H9 (cell line): Measurements from ENCODE around the gene TMEM198. TPM values are rescaled to one million over a fixed set of nuclear protein-coding genes. Genes with fewer than 3 reads are reported as not detected.

Experiments
- DNase-seq: peaks from one replicate; pipeline ENCODE4 v3.0.0-alpha.2; 2017
- H2AFZ ChIP-seq: one replicate; pipeline ENCODE4 v1.6.1; 2013; ENCODE audit warnings: mild to moderate bottlenecking, low read length, control low read depth, moderate library complexity
- H2AK5ac ChIP-seq: 2 replicates; pipeline ENCODE4 v1.6.1; 2013; ENCODE audit warnings: low read length, control low read depth, mixed read lengths; ENCODE audit not compliant: insufficient read length
- H2BK120ac ChIP-seq: one replicate; pipeline ENCODE4 v1.6.1; 2013; ENCODE audit warnings: low read depth, mild to moderate bottlenecking, low read length, control low read depth, inconsistent platforms; ENCODE audit not compliant: poor library complexity, severe bottlenecking
- H2BK12ac ChIP-seq: 2 replicates; pipeline ENCODE4 v1.6.1; 2013; ENCODE audit warnings: low read length, control low read depth, mixed read lengths, low read depth; ENCODE audit not compliant: insufficient read length
- H2BK15ac ChIP-seq: 2 replicates; pipeline ENCODE4 v1.6.1; 2013; ENCODE audit warnings: low read depth, low read length, control low read depth
- H2BK20ac ChIP-seq: one replicate; pipeline ENCODE4 v1.6.1; 2013; ENCODE audit warnings: low read depth, mild to moderate bottlenecking, low read length, control low read depth, inconsistent platforms; ENCODE audit not compliant: poor library complexity, severe bottlenecking
- H2BK5ac ChIP-seq: 2 replicates; pipeline ENCODE4 v1.6.1; 2013; ENCODE audit warnings: low read length, control low read depth, mixed read lengths; ENCODE audit not compliant: insufficient read length
- H3K14ac ChIP-seq: 2 replicates; pipeline ENCODE4 v1.6.1; 2013; ENCODE audit warnings: low read length, control low read depth; ENCODE audit not compliant: insufficient read depth
- H3K18ac ChIP-seq: 2 replicates; pipeline ENCODE4 v1.6.1; 2013; ENCODE audit warnings: low read depth, mild to moderate bottlenecking, mixed read lengths, low read length, control low read depth; ENCODE audit not compliant: insufficient read length
- H3K23ac ChIP-seq: 2 replicates; pipeline ENCODE4 v1.6.1; 2013; ENCODE audit warnings: low read length, control low read depth, mixed read lengths, low read depth; ENCODE audit not compliant: insufficient read length
- H3K23me2 ChIP-seq: 2 replicates; pipeline ENCODE4 v1.6.1; 2013; ENCODE audit warnings: low read depth, mild to moderate bottlenecking, mixed read lengths, low read length, control low read depth; ENCODE audit not compliant: insufficient read length, poor library complexity, severe bottlenecking
- H3K27ac ChIP-seq: 2 replicates; pipeline ENCODE4 v1.5.1; 2013; ENCODE audit warnings: low read length, control low read depth, mixed read lengths, low read depth; ENCODE audit not compliant: insufficient read length
- H3K27me3 ChIP-seq: 2 replicates; pipeline ENCODE4 v1.6.1; 2013; ENCODE audit warnings: low read length, control low read depth, inconsistent platforms; ENCODE audit not compliant: insufficient read depth
- H3K4ac ChIP-seq: 2 replicates; pipeline ENCODE4 v1.6.1; 2013; ENCODE audit warnings: low read depth, mild to moderate bottlenecking, control low read depth, inconsistent platforms, low read length, moderate library complexity
- H3K4me1 ChIP-seq: 2 replicates; pipeline ENCODE4 v1.6.1; 2013; ENCODE audit warnings: low read length, control low read depth, inconsistent platforms; ENCODE audit not compliant: insufficient read depth
- H3K4me2 ChIP-seq: 2 replicates; pipeline ENCODE4 v1.6.1; 2013; ENCODE audit warnings: low read length, control low read depth, mixed read lengths; ENCODE audit not compliant: insufficient read length, insufficient read depth
- H3K56ac ChIP-seq: 2 replicates; pipeline ENCODE4 v1.6.1; 2013; ENCODE audit warnings: low read depth, mild to moderate bottlenecking, mixed read lengths, low read length, control low read depth; ENCODE audit not compliant: insufficient read length
- H3K79me1 ChIP-seq: 2 replicates; pipeline ENCODE4 v1.6.1; 2013; ENCODE audit warnings: low read depth, mild to moderate bottlenecking, moderate library complexity, low read length, control low read depth, inconsistent platforms; ENCODE audit not compliant: insufficient read depth, poor library complexity, severe bottlenecking
- H3K79me2 ChIP-seq: 2 replicates; pipeline ENCODE4 v1.6.1; 2013; ENCODE audit warnings: low read length, control low read depth, inconsistent platforms; ENCODE audit not compliant: insufficient read depth
- H3K9ac ChIP-seq: 2 replicates; pipeline ENCODE4 v1.6.1; 2013; ENCODE audit warnings: low read length, control low read depth, mixed read lengths; ENCODE audit not compliant: insufficient read length; ENCODE audit errors: extremely low read depth
- H3K9me3 ChIP-seq: one replicate; pipeline ENCODE4 v1.6.1; 2013; ENCODE audit warnings: low read depth, low read length, inconsistent platforms; ENCODE audit not compliant: control insufficient read depth
- H3T11ph ChIP-seq: one replicate; pipeline ENCODE4 v1.6.1; 2013; ENCODE audit warnings: mild to moderate bottlenecking, low read length, control low read depth, inconsistent platforms
- H4K20me1 ChIP-seq: one replicate; pipeline ENCODE4 v1.6.1; 2013; ENCODE audit not compliant: control insufficient read depth, insufficient read length, insufficient read depth
- H4K5ac ChIP-seq: 2 replicates; pipeline ENCODE4 v1.6.1; 2013; ENCODE audit warnings: low read depth, mild to moderate bottlenecking, mixed read lengths, low read length, control low read depth; ENCODE audit not compliant: insufficient read length
- H4K8ac ChIP-seq: replicated peaks from 2 replicates; pipeline ENCODE4 v1.6.1; 2013; ENCODE audit warnings: low read length, control low read depth, mixed read lengths, low read depth; ENCODE audit not compliant: insufficient read length
- H4K91ac ChIP-seq: 2 replicates; pipeline ENCODE4 v1.6.1; 2013; ENCODE audit warnings: low read depth, mild to moderate bottlenecking, moderate library complexity, mixed read lengths, low read length, control low read depth; ENCODE audit not compliant: insufficient read length
- H3K27ac Mint-ChIP-seq, 3 experiments: 2 replicates in 2 of 3; 3 replicates in 1 of 3; pipeline ENCODE4 v1.8.0; 2020 to 2021; ENCODE audit warnings: mixed read lengths in 3 of 3, mild to moderate bottlenecking in 1 of 3, moderate library complexity in 1 of 3
- H3K27me3 Mint-ChIP-seq: 2 replicates; pipeline ENCODE4 v1.8.0; 2021; ENCODE audit warnings: low read depth, mild to moderate bottlenecking, moderate library complexity, mixed read lengths
- H3K36me3 Mint-ChIP-seq, 3 experiments: 2 replicates in 2 of 3; 3 replicates in 1 of 3; pipeline ENCODE4 v1.8.0; 2020 to 2021; ENCODE audit warnings: low read depth in 3 of 3, mixed read lengths in 3 of 3; ENCODE audit not compliant: insufficient read depth in 1 of 3
- H3K4me1 Mint-ChIP-seq, 2 experiments: 2 replicates each; pipeline ENCODE4 v1.8.0; 2020; ENCODE audit warnings: mixed read lengths in 2 of 2
- H3K4me3 Mint-ChIP-seq, 2 experiments: 2 replicates in 1 of 2; 3 replicates in 1 of 2; pipeline ENCODE4 v1.8.0; 2020 to 2021; ENCODE audit warnings: mild to moderate bottlenecking in 2 of 2, mixed read lengths in 2 of 2, moderate library complexity in 1 of 2
- H3K9me3 Mint-ChIP-seq, 2 experiments: 2 replicates in 1 of 2; 3 replicates in 1 of 2; pipeline ENCODE4 v1.8.0; 2020; ENCODE audit warnings: mild to moderate bottlenecking in 2 of 2, mixed read lengths in 2 of 2, moderate library complexity in 1 of 2
- CTCF ChIP-seq: fragments of 200-600 bp; sonication (generic); conservative IDR thresholded peaks from 3 replicates; pipeline ENCODE4 v1.8.0; 2021; ENCODE audit warnings: antibody characterized with exemption, mild to moderate bottlenecking
- WGBS: extraction: QIAGEN DNeasy Blood & Tissue Kit; methylation state at CpG from one replicate; pipeline ENCODE4 v1.1.7; 2013; ENCODE audit warnings: missing lambda C conversion rate, low lambda C conversion rate, mixed read lengths; ENCODE audit not compliant: insufficient read length; ENCODE audit errors: extremely low coverage; 5-methylcytosine and 5-hydroxymethylcytosine counted together
- total RNA-seq: library from RNA; stranded (reverse); gene quantifications from 2 replicates; pipeline ENCODE4 v1.2.1, GENCODE V29; 2021

Gene TMEM198
- total RNA-seq, 1 experiment from 2014 or later = 7.7 TPM

GRCh38 chr2:219595256-219595655, 51.4 kb downstream of the TMEM198 start:
- Mint-ChIP-seq H3K27me3 (peaks cover 5% of the 10 kb centered on the region), H3K27ac (peak overlapping the region in 2 of 3 experiments; percentile 40 to 61; a peak in 1 of 7 replicates), H3K36me3 (peaks cover 0 to 4% (median 0%) of the 10 kb centered on the region in 3 experiments; a peak in 1 of 7 replicates), H3K9me3 (no peaks in the 10 kb centered on the region), H3K4me3 (0 out of 5 replicates have a peak overlapping the region, but pooled peaks of 1 of the 2 experiments have one; percentile 13), H3K4me1 (peaks cover 28% of the 10 kb centered on the region in 2 experiments)
- Histone ChIP-seq H3K9me3 (no peaks in the 10 kb centered on the region), H4K91ac (no peak overlapping the region), H2AK5ac (no peak overlapping the region), H4K5ac (no peak overlapping the region), H3K14ac (no peak overlapping the region), H3T11ph (no peak overlapping the region), H3K56ac (no peak overlapping the region), H3K23me2 (peaks cover 6% of the 10 kb centered on the region), H2AFZ (no peak overlapping the region), H3K79me1 (no peaks in the 10 kb centered on the region), H4K8ac (no peak overlapping the region), H2BK20ac (no peak overlapping the region), H3K4me2 (no peak overlapping the region), H3K79me2 (no peaks in the 10 kb centered on the region), H2BK5ac (no peak overlapping the region), H3K9ac (no peak overlapping the region), H3K23ac (no peak overlapping the region), H2BK120ac (no peak overlapping the region), H3K4ac (no peak overlapping the region), H3K27ac (no peak overlapping the region), H2BK12ac (no peak overlapping the region), H3K4me1 (peaks cover 3% of the 10 kb centered on the region; the same call in 1 of the 2 replicates), H3K27me3 (no peaks in the 10 kb centered on the region), H4K20me1 (no peaks in the 10 kb centered on the region), H2BK15ac (no peak overlapping the region), H3K18ac (no peak overlapping the region)
- WGBS = no CpG with 5 or more reads among the region's 3 CpGs
- peak; percentile 50 for TF ChIP-seq CTCF
- no peak for DNase-seq
